Measurements from ENCODE around the gene TEX22.

Gene TEX22

GRCh38 chr14:105422695-105423487 is 24.6 kb downstream of the TEX22 start:
- DNase-seq: no peak

- DNase-seq: no peak
Measured at GRCh38 chr14:105423488-105424195, 25.3 kb downstream of the TEX22 start.

GRCh38 chr14:105424861-105425260 is 26.5 kb downstream of the TEX22 start:
- no peak for DNase-seq

- no peak for DNase-seq
Measured at GRCh38 chr14:105425823-105426247, 27.5 kb downstream of the TEX22 start.

GRCh38 chr14:105426416-105427130 is 28.2 kb downstream of the TEX22 start:
- no peak for DNase-seq

- DNase-seq: no peak
Measured at GRCh38 chr14:105427412-105427811, 29.1 kb downstream of the TEX22 start.

- no peak for DNase-seq
Measured at GRCh38 chr14:105427936-105428485, 29.7 kb downstream of the TEX22 start.

GRCh38 chr14:105430042-105430441 is 31.7 kb downstream of the TEX22 start:
- DNase-seq: no peak

GRCh38 chr14:105430565-105430964 is 32.2 kb downstream of the TEX22 start:
- DNase-seq: no peak

- DNase-seq: no peak
Measured at GRCh38 chr14:105431256-105431655, 32.9 kb downstream of the TEX22 start.

GRCh38 chr14:105432657-105433056 is 34.3 kb downstream of the TEX22 start:
- DNase-seq: no peak

GRCh38 chr14:105433161-105433605 is 34.8 kb downstream of the TEX22 start:
- DNase-seq: no peak

GRCh38 chr14:105436402-105436801 is 38.1 kb downstream of the TEX22 start:
- no peak for DNase-seq

- DNase-seq: peak; percentile 11
Measured at GRCh38 chr14:105436891-105437722, 38.8 kb downstream of the TEX22 start.

GRCh38 chr14:105437723-105438500 is 39.6 kb downstream of the TEX22 start:
- DNase-seq: no peak

- no peak for DNase-seq
Measured at GRCh38 chr14:105439179-105439578, 40.8 kb downstream of the TEX22 start.

- no peak for DNase-seq
Measured at GRCh38 chr14:105439710-105440553, 41.6 kb downstream of the TEX22 start.

GRCh38 chr14:105440554-105440900 is 42.2 kb downstream of the TEX22 start:
- DNase-seq: no peak

GRCh38 chr14:105440992-105441391 is 42.7 kb downstream of the TEX22 start:
- no peak for DNase-seq

GRCh38 chr14:105442125-105442524 is 43.8 kb downstream of the TEX22 start:
- DNase-seq: no peak

GRCh38 chr14:105442834-105443233 is 44.5 kb downstream of the TEX22 start:
- DNase-seq: no peak
